ENCODE measurements around the gene SLC41A3.

- TF ChIP-seq CTCF (IDR thresholded peaks at IDR 0.05; ENCODE audit: low read depth, low read length, poor library complexity, severe bottlenecking) (no peak), EZH2phosphoT487 (IDR thresholded peaks at IDR 0.05; ENCODE audit: borderline replicate concordance, low read length) (no peak)
Observed at GRCh38 chr3:125967156-125967555, 116.8 kb downstream of the SLC41A3 start.

All from DOHH2 (cell line).